Liver (tissue), 9 donors: ENCODE data around the gene TIMM22. TPM values are rescaled to one million over a fixed set of nuclear protein-coding genes. Genes with fewer than 3 reads are reported as not detected.
"Not testable (repeated sequence)": the region's sequence is repeated elsewhere in the genome, so short reads cannot be mapped to it uniquely, and the experiment has no call there.

ENCODE experiments used
- DNase-seq: peaks from one replicate; pipeline ENCODE4 v3.0.0-alpha.2; 2017; ENCODE audit warnings: low spot score
- H3K27ac ChIP-seq, 2 donors: one replicate each; pipeline ENCODE4 v1.7.0; 2013; ENCODE audit warnings: inconsistent platforms in 2 of 2, low read length in 2 of 2, control low read depth in 1 of 2, low read depth in 1 of 2, mild to moderate bottlenecking in 1 of 2
- H3K27me3 ChIP-seq, 4 donors: one replicate each; pipeline versions ENCODE4 v1.6.1 to v1.7.0; 2013; ENCODE audit warnings: low read length in 3 of 4, inconsistent platforms in 1 of 4, mild to moderate bottlenecking in 1 of 4, moderate library complexity in 1 of 4; ENCODE audit not compliant: control insufficient read depth in 4 of 4, insufficient read depth in 4 of 4
- H3K36me3 ChIP-seq, 4 donors: one replicate each; pipeline versions ENCODE4 v1.6.1 to v1.7.0; 2013; ENCODE audit warnings: low read length in 3 of 4, mild to moderate bottlenecking in 3 of 4, low read depth in 1 of 4, moderate library complexity in 1 of 4; ENCODE audit not compliant: control insufficient read depth in 4 of 4, insufficient read depth in 3 of 4
- H3K4me1 ChIP-seq, 4 donors: one replicate each; pipeline versions ENCODE4 v1.6.1 to v1.7.0; 2013; ENCODE audit warnings: low read length in 3 of 4, mild to moderate bottlenecking in 3 of 4, moderate library complexity in 1 of 4; ENCODE audit not compliant: control insufficient read depth in 4 of 4, insufficient read depth in 4 of 4
- H3K4me3 ChIP-seq, 3 donors: one replicate each; pipeline versions ENCODE4 v1.6.1 to v1.7.0; 2013; ENCODE audit warnings: low read length in 3 of 3, control low read depth in 1 of 3, low read depth in 1 of 3, mild to moderate bottlenecking in 1 of 3
- H3K9ac ChIP-seq, 2 donors: one replicate each; pipeline ENCODE4 v1.7.0; 2013; ENCODE audit warnings: low read length in 2 of 2, mild to moderate bottlenecking in 2 of 2, moderate library complexity in 2 of 2, control low read depth in 1 of 2, low read depth in 1 of 2
- H3K9me3 ChIP-seq, 4 donors: one replicate each; pipeline versions ENCODE4 v1.6.1 to v1.7.0; 2013; ENCODE audit warnings: low read length in 3 of 4; ENCODE audit not compliant: control insufficient read depth in 4 of 4
- EGR1 ChIP-seq, 2 donors: IDR thresholded peaks; 2 replicates each; pipeline ENCODE4 v1.6.1; 2016 to 2018; ENCODE audit warnings: antibody characterized with exemption in 2 of 2, low read depth in 2 of 2
- FOXA1 ChIP-seq: IDR thresholded peaks from 2 replicates; pipeline ENCODE4 v1.6.1; 2016; ENCODE audit warnings: antibody characterized with exemption
- HNF4A ChIP-seq, 2 donors: conservative IDR thresholded peaks; 2 replicates each; pipeline ENCODE4 v1.6.1; 2016; ENCODE audit warnings: antibody characterized with exemption in 2 of 2, mild to moderate bottlenecking in 2 of 2
- HNF4G ChIP-seq: IDR thresholded peaks from 2 replicates; pipeline ENCODE4 v1.6.1; 2016; ENCODE audit warnings: antibody characterized with exemption
- RXRA ChIP-seq, 2 donors: IDR thresholded peaks; 2 replicates each; pipeline ENCODE4 v1.6.1; 2017 to 2018; ENCODE audit warnings: antibody characterized with exemption in 2 of 2, mild to moderate bottlenecking in 1 of 2
- SP1 ChIP-seq: IDR thresholded peaks from 2 replicates; pipeline ENCODE4 v1.6.1; 2018; ENCODE audit warnings: antibody characterized with exemption, mild to moderate bottlenecking
- YY1 ChIP-seq: IDR thresholded peaks from 2 replicates; pipeline ENCODE4 v1.6.1; 2016; ENCODE audit warnings: antibody characterized with exemption, mild to moderate bottlenecking
- WGBS: extraction: QIAGEN DNeasy Blood & Tissue Kit; methylation state at CpG from one replicate; pipeline ENCODE4 v1.1.7; 2013; 5-methylcytosine and 5-hydroxymethylcytosine counted together
- polyA plus RNA-seq, 2 donors: library from polyadenylated mRNA; stranded (reverse) in 1 of 2; unstranded in 1 of 2; fragments of 200-250 nt in 1 of 2; fragments of >200 nt in 1 of 2; fragmentation: Nextera tagmentation in 1 of 2; extraction: Ambion mirVana in 1 of 2; gene quantifications; one replicate each; pipeline versions ENCODE4 v1.2.1 to v1.2.3, GENCODE V29; 2013 to 2015
- total RNA-seq, 2 donors: library from RNA; depleted of rRNA; stranded (reverse); fragments of >200 nt; gene quantifications; one replicate each; pipeline ENCODE4 v1.2.3, GENCODE V29; 2014
- TF ChIP-seq, protein P1 (sequence below): IDR thresholded peaks from 2 replicates; pipeline ENCODE4 v1.6.1; 2016; ENCODE audit warnings: antibody characterized with exemption
- TF ChIP-seq, protein P2 (sequence below): IDR thresholded peaks from 2 replicates; pipeline ENCODE4 v1.6.1; 2016; ENCODE audit warnings: antibody characterized with exemption
- TF ChIP-seq, protein P3 (sequence below): IDR thresholded peaks from 2 replicates; pipeline ENCODE4 v1.6.1; 2016; ENCODE audit warnings: antibody characterized with exemption
- donor health status: healthy.
- donor health status: healthy.
- donor health status: healthy.
- donor health status: healthy.
- donor health status: healthy.

TIMM22 gene
- total and polyA plus RNA-seq, 4 donors: 4.4 to 5.0 (median 4.6) TPM

DNA sequence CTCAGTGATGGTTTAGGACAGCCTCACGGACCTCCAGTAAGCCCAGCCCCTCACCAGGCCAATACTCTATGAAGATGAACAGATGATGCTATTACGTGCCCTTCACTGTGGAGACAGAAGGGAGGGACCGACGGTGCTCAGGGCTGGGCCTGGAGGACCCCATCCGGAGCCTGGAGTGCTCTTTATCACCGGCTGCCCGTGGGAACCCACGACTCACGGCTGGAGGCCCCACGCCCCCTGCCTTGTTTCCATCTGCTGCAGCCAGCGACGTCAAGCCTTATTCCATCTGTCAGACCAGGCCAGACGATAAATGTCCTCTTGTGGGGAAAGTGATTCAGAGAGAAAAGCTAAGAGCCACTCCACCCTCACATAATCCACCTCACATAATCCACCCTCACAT is 4.0 kb upstream of the TIMM22 start (continued):
- TF ChIP-seq, protein P1, sequence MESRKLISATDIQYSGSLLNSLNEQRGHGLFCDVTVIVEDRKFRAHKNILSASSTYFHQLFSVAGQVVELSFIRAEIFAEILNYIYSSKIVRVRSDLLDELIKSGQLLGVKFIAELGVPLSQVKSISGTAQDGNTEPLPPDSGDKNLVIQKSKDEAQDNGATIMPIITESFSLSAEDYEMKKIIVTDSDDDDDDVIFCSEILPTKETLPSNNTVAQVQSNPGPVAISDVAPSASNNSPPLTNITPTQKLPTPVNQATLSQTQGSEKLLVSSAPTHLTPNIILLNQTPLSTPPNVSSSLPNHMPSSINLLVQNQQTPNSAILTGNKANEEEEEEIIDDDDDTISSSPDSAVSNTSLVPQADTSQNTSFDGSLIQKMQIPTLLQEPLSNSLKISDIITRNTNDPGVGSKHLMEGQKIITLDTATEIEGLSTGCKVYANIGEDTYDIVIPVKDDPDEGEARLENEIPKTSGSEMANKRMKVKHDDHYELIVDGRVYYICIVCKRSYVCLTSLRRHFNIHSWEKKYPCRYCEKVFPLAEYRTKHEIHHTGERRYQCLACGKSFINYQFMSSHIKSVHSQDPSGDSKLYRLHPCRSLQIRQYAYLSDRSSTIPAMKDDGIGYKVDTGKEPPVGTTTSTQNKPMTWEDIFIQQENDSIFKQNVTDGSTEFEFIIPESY: no peak
- TF ChIP-seq SP1: no peak
- TF ChIP-seq, protein P2, sequence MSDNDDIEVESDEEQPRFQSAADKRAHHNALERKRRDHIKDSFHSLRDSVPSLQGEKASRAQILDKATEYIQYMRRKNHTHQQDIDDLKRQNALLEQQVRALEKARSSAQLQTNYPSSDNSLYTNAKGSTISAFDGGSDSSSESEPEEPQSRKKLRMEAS: no peak
- TF ChIP-seq, protein P3, sequence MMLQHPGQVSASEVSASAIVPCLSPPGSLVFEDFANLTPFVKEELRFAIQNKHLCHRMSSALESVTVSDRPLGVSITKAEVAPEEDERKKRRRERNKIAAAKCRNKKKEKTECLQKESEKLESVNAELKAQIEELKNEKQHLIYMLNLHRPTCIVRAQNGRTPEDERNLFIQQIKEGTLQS: no peak

DNA sequence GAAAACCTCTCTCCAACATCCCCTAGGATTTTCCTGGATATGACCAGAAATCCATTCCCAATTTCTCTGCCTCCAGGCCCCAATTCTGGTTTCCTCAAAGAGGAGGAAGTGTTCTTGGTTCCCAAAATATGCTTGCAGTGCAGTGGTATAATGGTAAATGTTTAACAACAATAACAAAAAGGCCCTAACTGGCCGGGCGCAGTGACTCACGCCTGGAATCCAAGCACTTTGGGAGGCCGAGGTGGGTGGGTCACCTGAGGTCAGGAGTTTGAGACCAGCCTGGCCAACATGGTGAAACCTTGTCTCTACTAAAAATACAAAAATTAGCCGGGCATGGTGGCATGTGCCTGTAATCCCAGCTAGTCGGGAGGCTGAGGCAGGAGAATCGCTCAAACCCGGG is 1.6 kb upstream of the TIMM22 start:
- peaks cover 0 to 20% (median 19%) of the 10 kb centered on the region in 4 donors for H3K4me1 ChIP-seq
- not testable (repeated sequence) for H3K27me3 ChIP-seq, H3K4me3 ChIP-seq, H3K36me3 ChIP-seq, H3K9ac ChIP-seq, H3K9me3 ChIP-seq, DNase-seq, H3K27ac ChIP-seq
- WGBS: 81% methylated on average over 8 of the region's 8 CpGs

DNA sequence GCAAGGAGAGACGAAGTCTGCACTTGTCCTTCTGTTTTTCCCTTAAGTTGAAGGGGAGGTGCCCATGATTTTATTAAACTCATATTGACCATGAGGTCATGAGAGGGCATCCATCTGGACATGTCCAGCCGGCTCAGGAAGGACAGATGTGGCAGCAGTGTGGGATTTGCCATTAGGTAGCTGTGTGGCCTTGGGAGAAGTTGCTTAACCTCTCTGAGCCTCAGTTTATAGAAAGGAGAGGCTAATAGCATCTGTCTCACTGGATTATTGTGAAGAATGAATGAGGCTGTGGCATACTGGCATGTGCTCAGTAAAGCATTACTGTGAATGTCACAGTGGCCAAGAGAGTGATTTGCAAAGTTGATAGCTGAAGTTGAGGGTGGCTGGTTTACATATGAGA is 1.2 kb downstream of the TIMM22 start:
- TF ChIP-seq, protein P2: no peak
- TF ChIP-seq YY1: no peak
- no peak for TF ChIP-seq HNF4G
- TF ChIP-seq FOXA1: no peak
- TF ChIP-seq HNF4A (conservative IDR thresholded peaks at IDR 0.05): no peak
- Histone ChIP-seq H3K27ac (no peak overlapping the region), H3K4me3 (peak overlapping the region in 2 of 3 donors; percentile 68 to 86), H3K4me1 (peaks cover 2 to 35% (median 32%) of the 10 kb centered on the region in 4 donors), H3K27me3 (no peaks in the 10 kb centered on the region), H3K9ac (no peak overlapping the region), H3K36me3 (peaks cover 3 to 23% (median 12%) of the 10 kb centered on the region in 4 donors), H3K9me3 (no peaks in the 10 kb centered on the region)
- DNase-seq: no peak
- 44% methylated on average over 2 of the region's 2 CpGs for WGBS

DNA sequence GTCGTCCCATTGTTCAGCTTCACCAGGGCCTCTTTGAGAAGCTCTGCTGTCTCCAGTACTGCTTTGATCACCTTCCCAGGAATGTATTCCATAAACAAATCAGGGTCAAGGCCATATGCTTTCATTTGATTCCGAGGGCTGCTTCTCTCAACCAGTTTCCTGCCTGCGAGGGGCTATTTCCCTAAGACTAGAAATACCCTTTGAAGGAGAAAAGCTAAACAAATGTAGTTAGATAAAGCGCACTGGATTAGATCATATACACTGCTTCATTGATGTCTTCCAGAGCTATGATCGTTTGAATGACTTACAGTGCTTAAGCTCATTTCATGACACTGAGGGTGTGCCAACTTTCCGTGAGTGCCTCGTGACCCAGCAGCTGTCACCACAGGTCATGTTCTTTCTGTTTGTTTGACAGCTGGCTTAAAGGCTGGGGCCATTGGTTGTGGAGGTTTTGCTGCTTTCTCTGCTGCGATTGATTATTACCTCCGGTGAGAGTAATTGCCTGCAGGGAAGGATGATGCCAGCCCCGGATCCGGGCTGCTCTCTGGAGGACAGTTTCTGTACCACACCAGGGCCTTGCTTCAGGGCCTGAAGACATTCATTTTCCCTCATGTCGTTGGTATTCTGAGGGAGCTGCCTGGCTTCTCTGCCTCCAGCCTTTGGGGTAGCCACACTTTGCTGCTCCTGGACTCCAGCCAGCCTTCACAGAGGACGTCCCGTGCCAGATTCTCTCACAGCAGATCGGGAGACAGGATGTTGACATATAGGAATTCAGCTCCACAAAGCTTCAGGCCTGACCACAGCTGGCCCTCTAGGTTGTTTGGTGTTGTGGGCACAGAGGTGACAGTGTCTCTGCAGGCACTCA is 3.9 kb downstream of the TIMM22 start:
- Histone ChIP-seq H3K36me3 (peaks cover 3 to 23% (median 13%) of the 10 kb centered on the region in 4 donors), H3K27ac (peak overlapping the region in 1 of 2 donors; percentile 9), H3K4me3 (no peak overlapping the region), H3K4me1 (peaks cover 2 to 46% (median 35%) of the 10 kb centered on the region in 4 donors), H3K27me3 (no peaks in the 10 kb centered on the region), H3K9me3 (no peaks in the 10 kb centered on the region), H3K9ac (no peak overlapping the region)
- WGBS: 39% methylated on average over 15 of the region's 15 CpGs
- DNase-seq: no peak
- peak in 1 of 2 donors; percentile 2 for TF ChIP-seq HNF4A (conservative IDR thresholded peaks at IDR 0.05)
- peak; percentile 41 for TF ChIP-seq RXRA (IDR thresholded peaks at IDR 0.05)
- no peak for TF ChIP-seq EGR1 (IDR thresholded peaks at IDR 0.05; ENCODE audit: low read depth in 2 of 2)
- TF ChIP-seq SP1: peak; percentile 5
